GM20431 (cell line): ENCODE measurements around the gene BRICD5.

Experiments used
- in situ Hi-C: fragments of 300-500 bp; cut with MseI, MboI; formaldehyde crosslinking; loops from one replicate; pipeline ENCODE4 v1.15.0; 2020; ENCODE audit warnings: low sequenced_read_pairs; ENCODE audit not compliant: unreplicated experiment

The BRICD5 gene

DNA sequence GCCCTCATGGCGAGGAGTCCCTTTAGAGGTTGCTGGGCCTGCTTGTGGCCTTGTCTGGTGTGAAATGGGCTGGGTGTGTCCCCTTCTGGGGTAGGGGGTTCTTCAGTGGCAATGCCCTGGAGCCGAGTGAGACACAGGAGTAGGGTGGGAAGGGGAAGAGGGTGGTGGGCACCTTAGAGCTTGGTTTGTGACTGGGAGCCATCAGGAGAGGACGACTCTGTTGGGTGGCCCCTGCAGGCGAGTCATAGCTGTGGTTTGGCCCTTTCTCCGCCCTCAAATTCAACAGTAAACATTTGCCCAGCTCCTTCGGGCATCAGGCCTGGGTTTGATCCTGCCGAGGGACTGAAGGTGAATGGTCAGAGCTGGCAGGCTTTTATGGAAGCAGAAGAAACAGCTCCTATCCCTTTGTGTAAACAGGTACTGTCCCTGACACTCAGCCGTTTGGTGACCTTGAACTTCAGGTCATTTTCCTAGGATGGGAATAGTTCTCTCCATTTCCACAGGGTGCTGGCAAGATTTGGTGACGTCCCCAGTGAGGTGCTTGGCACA is 15.7 kb upstream of the BRICD5 start:
- in situ Hi-C loops, result no loop called here

- in situ Hi-C loops, result no loop called here
These were observed 13.4 kb upstream of the BRICD5 start for GRCh38 chr16:2223942-2224486.

DNA sequence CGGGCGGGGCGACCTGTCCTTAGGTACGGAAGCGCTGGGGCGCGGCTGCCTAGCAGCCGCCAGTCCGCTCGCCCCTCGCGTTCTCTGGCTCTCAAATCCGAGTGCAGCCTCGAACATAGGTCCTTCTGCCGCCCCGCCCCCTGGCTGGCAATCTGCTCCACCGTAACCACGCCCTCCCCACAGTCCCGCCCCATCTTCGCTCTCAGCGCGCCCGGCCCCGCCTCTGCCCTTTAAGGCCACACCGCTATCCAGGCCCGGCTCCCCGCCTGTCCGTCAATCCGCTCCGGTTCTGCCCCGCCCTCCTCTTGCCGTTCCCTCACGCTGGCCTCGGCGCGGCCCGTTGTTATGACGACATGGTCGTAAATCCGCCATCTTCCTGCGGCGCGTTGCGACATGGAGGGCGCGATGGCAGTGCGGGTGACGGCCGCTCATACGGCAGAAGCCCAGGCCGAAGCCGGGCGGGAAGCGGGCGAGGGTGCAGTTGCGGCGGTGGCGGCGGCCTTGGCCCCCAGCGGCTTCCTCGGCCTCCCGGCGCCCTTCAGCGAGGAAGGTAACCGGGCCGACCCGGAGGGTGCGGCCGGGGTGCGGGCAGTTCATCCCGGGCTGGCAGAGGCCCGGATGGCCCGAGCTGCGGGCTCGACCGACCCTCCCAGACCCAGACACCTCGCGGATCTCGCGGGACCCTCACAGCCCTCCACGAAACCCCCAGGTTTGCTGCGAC is 12.7 kb upstream of the BRICD5 start, which contains the start of gene E4F1:
Gene E4F1 (plus strand): TSS at position 371 of the 721 bp plus-strand sequence. CDS start 23 bp downstream, at position 394.
- in situ Hi-C loops, result no loop called here

DNA sequence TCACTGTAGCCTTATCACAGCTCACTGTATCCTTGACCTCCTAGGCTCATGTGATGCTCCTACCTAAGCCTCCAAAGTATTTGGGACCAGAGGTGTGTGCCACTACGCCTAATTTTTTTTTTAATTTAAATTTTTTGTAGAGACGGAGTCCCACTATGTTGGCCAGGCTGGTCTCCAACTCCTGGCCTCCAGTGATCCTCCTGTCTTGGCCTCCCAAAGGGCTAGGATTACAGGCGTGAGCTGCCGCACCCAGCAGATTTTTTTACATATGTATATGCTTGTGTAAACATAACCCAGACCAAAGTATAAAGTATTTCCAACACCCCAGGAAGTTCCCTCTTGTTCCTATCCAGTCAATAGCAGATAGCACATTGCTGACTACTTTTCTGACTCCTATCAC is 5.7 kb upstream of the BRICD5 start:
- in situ Hi-C loops, result no loop called here

DNA sequence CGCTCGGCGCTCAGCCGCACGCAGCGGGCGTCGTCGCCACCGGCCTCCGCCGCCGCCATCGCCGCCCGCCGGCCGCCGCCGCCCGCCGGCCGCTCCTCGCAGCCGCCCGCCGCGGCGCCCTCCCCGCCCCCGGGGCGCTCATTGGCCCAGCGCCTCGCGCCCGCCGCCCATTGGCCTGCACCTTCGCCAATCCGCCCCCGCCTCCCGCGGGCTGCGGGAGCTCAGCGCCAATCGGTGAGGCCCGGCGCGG is 4.0 kb upstream of the BRICD5 start, which contains the start of gene PGP:
Gene PGP (minus strand): TSS at position 122 of the 250 bp plus-strand sequence. CDS start 63 bp downstream, at position 59.
- in situ Hi-C loops, result no loop called here

GRCh38 chr16:2213817-2214718 is 3.4 kb upstream of the BRICD5 start:
- in situ Hi-C loops, result no loop called here

- in situ Hi-C loops, result no loop called here
These were observed 2.0 kb upstream of the BRICD5 start for GRCh38 chr16:2212362-2213324.

DNA sequence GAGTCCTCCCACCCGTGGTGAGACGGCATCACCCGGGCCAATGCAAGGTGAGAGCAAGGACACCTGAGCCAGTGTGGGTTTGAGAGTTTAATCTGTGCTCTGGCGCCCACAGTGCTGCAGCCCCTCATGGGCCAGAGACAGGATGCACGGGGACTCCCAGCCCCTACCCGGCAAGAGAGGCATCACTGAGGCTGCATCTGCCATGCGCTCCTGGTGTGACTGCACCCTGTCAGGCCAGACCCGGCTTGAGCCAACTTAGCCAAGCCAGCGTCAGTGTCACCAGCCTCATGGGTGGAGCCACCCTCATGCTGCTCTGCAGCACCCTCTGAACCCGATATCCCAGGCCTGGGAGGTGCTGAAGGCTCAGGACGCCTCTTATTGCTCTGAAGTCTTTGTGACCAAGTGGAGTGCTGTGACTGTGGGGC is 1.3 kb upstream of the BRICD5 start:
- in situ Hi-C loops, result no loop called here

- in situ Hi-C loops, result no loop called here
These were observed 692 bp downstream of the BRICD5 start for GRCh38 chr16:2210009-2210332.

DNA sequence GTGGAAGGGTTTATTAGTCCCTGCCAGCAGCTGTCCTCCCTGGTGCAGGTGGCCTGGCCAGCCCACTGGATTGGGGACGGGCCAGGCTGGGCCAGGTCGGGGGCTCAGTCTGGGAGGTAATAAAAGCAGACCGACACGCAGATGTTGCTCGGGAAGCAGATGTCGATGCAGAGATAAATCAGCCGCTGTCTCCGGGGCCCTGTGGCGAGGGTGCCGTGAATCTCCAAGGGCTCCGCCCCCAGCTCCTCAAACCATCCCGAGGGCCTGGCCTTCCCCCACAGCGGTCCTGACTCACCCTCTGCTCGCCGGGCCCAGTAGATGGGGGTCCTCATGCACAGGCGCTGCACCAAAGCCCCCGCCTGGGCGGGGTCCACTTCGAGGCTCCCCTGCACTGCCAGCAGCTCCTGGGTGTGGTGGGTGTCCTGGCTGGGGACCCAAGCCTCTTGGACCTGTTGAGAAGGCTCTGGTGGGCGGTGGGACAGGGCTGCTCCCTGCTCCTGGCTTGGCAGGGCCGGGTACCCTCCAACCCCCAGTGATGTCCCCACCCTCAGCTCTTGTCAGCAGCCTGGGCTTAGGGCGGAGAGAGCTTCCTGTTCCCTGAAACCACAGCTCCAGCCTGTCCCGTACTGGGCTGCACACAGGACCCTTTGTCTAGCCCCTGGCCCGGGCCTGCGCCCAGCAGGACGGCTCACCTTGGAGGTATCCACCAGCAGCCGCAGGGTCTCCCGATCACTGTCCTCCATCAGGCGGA is 1.2 kb downstream of the BRICD5 start:
- in situ Hi-C loops, result no loop called here

- in situ Hi-C loops, result no loop called here
These were observed 1.9 kb downstream of the BRICD5 start for GRCh38 chr16:2208772-2209171.

DNA sequence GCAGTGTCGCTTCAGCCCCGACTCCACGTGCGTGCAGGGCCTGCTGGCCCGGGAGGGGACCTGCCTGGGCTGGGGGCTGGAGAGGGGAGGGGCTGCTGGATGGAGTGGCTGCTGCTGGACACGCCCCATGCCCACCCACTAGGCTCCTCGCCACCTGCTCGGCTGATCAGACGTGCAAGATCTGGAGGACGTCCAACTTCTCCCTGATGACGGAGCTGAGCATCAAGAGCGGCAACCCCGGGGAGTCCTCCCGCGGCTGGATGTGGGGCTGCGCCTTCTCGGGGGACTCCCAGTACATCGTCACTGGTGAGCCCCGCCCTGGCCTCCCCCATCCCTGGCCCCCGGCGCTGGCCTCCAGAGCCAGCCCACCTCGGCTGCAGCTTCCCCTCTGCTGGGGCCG is 2.4 kb downstream of the BRICD5 start:
- in situ Hi-C loops, result no loop called here

DNA sequence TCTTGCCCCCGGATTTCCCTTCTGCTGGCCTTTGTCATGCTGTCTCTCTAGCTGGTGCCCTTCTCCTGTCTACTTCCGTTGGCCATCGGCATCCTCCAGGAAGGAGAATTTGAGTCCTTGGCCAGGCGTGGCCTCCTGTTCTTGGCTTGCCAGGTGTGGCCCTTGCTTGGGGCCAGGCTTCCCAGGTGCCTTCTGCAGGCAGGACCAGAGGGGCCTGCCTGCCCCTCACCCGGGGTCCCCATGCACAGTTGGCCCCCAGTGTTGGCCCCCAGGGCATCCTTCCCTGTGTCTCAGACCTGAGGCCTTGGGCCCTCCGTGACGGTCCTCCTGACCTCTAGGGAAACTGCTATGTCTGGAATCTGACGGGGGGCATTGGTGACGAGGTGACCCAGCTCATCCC is 2.8 kb downstream of the BRICD5 start:
- in situ Hi-C loops, result no loop called here

DNA sequence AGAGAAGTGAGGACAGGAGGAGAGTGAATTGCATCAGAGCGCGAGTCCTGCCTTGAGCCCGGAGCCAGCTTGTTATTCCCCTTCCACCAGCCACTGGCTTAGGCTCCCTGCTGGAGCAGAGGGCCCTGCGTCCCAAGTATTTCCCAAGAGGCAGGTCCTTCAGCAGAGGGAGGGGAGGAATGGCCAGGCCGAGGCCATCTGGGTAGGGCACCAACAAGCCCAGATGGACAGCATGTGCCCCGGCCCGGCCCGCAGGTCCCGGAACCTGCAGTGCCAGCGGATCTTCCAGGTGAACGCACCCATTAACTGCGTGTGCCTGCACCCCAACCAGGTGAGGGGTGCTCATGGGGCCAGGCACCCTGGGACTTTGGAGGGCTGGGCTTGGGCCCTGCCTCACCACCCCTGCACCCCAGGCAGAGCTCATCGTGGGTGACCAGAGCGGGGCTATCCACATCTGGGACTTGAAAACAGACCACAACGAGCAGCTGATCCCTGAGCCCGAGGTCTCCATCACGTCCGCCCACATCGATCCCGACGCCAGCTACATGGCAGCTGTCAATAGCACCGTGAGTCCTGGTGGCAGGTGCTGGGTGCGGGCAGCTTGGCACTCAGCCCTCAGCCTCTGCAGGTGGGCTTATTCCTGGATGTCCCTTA is 3.8 kb downstream of the BRICD5 start:
- in situ Hi-C loops, result no loop called here

- in situ Hi-C loops, result no loop called here
These were observed 4.3 kb downstream of the BRICD5 start for GRCh38 chr16:2206420-2206779.

- in situ Hi-C loops, result no loop called here
These were observed 4.7 kb downstream of the BRICD5 start for GRCh38 chr16:2205967-2206313.

DNA sequence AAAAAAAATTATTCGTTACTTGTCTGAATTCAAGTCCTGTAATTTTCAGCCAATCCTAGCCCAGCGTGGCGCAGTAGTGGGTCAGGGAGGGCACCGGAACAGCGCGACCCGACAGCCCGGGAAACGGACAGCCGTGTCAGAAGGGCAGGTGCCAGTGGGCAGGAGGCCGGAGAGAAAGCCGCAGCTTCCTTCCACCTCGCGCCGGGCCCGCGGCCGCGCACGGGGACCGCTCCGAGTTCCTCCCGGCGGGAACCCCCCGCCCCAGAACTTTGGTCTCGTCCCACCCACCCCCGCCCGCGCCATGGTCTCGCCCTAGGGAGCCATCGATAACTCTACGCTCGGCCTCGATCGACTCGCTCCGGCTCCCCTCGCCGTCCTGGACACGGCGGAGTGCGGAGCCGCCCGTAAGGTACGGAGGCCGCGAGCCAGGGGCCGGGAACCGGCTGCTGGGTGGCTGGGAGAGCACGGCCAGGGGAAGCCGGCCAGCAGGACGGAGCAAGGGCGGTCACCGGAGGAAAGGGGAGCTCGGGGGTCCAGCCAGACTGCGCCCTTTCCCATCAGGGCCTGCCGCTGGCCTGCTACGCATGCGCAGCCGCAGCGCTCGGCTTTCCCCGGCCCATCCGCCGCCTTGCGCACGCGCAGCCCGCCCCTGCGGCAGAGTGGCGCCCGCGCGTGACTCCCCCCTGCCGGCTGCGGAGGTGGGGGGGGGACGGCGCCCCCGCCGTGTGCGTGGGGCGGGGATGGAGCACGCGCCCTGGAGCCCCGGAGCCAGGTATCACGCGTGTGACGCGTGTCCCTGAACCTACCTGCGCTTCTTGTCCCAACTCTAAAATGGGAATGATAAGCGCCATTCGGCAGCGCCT is 5.3 kb downstream of the BRICD5 start, which contains the start of gene MLST8:
Gene MLST8 (plus strand): TSS at position 351 of the 863 bp plus-strand sequence. CDS start 632 bp downstream, outside the sequence.
- in situ Hi-C loops, result no loop called here
